Suppressor macrophage treated with lipopolysaccharide for 4 hours (primary cell): ENCODE measurements around the gene IGSF11.
"Not testable (repeated sequence)": the region's sequence is repeated elsewhere in the genome, so short reads cannot be mapped to it uniquely, and the experiment has no call there.

Experiments
- DNase-seq: peaks from one replicate; pipeline ENCODE4 v3.0.0-alpha.2; 2020

IGSF11 gene

DNA sequence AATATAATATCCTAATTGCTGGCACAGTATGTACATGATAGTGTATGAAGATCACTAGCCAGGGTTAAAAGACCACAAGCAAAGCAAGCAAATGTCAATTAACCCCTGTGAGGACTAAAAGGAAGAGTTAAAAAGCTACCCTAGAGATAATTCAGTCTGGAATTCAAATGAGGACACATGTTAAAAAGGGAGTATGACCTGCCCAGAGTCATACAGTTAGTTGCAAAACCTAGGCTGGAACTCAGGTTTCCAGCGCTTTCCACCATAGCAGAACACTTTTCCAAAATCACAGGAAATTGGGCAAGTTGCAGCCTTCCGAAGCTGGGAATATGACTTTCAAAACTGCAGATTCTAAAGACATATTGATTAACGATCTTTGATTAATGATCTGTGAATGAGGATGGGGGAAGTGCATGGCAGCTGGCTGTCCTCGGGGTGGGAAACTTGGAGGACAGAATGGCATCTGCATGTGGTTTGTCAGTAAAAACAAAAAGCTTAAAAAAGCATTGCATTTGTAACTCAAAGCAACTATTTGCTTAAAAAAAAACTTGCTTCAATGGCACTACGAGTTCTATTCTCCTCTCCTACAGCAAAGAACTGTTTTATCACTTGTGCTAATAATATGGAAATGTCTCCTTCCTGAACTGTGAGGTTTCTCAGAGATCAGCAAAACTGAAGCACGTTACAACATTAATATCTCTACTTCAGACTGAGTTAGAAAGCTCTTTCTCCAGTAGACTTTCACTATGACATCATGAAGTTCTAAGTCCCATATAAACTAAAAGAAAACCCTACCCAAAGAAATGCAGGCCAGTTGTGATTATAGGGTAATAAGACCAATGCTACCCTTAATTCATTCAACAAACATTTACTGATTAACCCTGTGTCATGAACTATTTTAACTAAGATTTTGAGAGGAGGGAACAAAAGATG, 46.2 kb downstream of the IGSF11 start:
- DNase-seq = no peak

DNA sequence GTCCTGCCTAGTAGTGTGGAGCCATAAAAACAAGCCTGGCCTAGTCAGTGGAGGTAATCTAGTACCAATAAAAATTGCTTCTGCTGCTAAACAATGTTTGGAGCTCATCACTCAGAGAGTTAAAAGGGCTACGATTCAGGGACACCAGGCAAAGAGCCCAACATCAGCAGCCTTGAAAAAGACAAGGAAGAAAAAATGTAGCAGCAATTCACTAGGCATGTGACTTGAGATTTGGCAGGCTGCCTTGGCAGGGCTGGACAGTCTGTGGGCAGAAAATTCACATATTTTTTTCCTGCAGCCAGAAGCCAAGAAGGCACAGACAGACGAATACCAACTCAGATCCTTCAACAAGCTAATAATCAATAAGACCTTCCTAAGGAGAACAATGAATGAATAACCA, 47.2 kb downstream of the IGSF11 start:
- no peak for DNase-seq

DNA sequence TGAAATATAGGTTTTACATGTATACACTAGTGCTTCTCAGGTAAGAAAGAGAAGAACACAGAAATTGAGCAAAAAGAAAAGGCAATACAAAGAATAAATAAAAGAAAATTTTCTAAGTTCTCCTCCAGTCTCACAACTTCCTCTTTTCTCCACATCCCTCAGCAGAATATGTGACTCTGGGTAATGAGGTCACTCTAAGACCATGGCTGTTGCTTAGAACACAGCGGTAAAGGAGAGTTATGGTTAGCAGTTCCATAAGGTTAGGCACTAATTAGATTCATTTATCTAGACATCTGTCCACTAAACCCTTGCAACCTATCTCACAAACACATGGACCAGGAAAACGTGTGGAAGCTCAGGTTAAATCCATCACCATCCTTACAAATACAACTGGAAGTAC, 47.9 kb downstream of the IGSF11 start:
- no peak for DNase-seq

DNA sequence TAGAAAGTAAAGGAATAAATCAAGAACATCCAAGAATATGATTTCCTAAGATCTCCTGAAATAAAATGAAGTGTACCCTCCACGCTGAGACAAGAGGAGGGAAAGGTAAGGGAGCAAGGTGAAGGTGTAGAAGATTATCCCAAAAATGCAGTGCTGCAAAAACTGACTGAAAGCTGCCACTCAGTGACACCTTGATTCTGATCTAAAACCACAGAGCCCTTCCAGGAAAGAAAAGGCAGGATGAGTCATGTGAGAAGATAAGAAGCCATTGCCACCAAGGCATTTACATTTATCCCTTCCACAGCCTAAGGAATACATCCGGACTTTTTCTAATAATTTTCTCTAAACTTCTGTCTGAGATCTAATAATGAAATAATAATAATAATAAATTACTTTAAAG, 49.9 kb downstream of the IGSF11 start:
- no peak for DNase-seq

DNA sequence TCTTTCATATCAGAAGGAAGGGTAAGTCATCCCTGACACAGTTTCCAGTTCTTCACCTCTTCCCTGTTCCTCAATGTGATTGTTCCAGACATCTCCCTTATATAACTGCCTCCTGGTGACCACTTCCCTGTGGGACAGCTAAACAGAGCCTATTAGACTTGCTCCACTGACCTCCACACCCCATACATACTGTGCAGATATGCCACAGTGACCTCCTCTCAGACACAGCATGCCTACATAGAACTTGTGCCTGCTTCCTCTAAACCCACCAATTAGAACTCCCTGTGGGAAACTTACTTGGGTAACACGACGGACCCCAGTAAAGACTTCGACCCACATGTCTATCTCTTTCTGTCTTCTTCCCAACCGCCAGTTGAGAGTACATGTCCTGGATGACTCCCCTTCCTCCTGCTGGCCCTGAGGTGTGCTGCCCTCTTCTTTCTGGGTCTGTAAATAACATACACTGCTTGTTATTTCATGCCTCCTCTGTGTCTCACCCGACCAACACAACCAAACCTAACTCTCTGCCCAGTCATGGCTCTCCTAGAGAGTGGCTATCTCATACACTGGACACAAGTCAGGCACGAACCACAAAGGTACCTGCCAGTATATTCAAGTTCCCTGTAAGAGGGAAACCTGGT, 53.0 kb downstream of the IGSF11 start:
- DNase-seq = no peak

DNA sequence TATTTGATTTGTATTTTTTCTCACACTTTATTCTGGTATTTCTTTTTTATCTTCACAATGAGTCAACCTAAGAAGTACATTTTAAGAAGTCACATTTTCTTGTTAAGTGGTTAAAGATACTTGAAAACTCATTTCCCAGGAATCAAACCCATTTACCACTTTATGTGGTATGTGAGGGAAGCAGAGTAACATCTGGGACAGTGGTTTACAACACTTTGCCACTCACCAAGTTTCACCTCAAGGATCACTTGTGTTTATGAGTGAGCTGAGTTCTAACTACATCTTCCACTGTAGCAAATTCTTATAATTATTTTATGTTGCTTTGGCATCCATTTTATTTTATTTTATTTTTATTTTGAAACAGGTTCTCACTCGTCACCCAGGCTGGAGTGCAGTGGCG, 53.8 kb downstream of the IGSF11 start:
- DNase-seq = no peak

DNA sequence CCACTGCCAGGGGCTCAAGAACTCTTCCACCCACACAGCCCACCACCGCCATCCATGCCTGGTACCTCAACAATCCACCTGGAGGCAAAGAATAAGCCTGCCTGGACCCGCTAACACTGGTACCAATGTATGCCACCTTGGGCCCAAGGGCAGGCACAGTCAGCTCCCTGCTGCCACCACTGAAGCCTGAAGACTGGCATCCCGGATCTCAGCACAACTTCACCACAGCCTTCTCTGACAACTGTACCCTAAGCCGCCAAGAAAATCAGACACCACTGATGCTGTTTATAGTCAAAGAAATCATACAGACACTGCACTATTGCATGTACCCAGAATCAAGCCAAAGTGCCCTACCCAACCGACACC, 56.3 kb downstream of the IGSF11 start:
- no peak for DNase-seq

DNA sequence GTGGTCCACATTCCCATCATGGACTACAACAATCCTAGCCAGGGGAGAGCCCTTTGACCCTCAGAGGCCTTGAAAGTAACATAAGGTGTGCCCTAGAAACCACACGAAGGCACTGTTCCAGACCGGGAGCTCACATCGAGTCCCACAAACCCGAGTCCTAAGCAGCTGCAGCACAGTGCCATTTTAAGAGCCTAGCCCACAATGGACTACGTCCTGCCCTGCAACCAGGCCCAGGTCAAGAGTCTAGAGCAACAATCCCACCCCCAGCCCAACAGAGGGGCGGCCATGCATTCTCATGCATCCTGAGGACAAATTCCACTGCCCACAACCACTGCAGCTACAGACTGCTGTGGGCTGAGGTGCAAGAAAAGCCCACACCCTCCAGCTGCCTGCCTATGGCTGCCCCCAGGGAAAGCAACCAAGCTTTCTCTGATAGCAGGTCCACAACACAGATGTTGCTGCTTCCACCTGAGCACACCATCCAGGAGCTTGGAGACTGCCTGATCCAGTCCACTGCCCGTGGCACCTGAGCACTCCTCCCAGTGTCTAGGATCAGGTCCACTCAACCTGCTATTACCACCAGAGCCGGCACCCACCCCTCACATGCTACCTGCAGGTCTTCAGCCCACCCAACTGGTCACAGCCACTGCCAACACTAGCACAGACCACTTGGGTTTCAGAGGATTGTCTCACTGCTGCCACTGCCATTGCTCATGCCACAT, 56.8 kb downstream of the IGSF11 start:
- DNase-seq = no peak

DNA sequence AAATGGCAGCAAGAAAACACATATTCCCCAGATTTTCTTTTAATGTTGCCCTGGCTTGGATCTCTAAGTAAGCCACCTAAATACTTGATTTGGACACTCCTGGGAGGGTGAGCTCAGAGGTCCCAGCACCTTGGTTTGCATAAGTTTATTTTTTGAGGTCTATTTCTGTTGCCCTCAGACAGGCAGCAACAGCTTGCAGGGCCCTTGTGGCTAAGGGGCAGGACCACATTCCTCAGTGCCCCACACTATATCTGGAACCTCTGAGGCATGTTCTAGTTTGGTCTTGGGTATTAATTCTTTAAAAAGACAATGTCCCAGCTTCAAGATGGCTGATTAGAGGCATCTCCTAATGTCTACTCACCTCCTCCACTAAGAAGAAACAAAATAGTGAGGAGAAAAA, 57.5 kb downstream of the IGSF11 start:
- no peak for DNase-seq

DNA sequence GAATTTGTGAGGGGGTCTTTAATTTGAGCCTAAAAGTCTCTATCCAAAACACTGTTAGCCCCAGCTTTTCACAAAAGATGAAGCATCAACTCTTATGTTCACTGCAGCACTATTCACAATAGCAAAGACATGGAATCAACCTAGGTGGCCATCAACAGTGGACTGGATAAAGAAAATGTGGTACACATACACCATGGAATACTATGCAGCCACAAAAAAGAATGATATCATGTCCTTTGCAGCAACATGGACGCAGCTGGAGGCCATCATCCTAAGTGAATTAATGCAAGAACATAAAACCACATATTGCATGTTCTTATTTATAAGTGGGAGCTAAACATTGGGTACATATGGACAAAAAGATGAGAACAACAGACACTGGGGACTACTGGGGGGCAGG, 59.2 kb downstream of the IGSF11 start:
- DNase-seq = not testable (repeated sequence)

DNA sequence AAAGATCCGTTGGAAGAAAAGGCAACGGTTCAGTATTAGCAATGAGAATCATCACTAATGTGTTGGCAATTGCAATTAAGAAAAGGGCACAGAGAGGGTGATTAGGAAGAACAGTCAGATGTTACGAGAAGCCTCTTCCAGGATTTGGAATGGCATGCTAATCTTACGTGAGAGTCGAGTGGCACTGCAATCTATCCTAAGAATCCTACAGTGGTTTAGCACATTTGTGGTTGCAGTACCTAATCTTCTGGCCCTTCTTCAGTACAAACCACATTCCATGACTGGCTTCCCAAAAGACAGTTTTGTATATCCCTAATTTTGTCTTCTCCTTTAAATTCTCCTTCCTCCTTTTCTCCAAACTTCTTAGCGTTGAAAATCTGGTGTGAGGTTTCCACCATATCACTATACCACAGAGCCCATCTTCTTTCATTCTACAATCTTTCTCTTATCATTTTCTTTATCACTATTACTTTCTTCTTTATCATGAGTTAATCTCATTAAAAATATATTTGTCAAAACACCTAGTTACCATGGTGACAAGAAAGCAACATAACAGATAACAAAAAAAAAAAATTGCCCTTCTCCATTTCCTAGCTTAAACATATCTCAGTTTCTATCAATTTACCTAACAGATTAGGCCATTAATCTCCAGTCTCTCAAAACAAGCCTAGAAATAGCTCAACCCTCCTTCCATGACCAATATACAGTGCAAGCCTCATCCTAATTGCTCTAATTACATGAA, 60.1 kb downstream of the IGSF11 start:
- no peak for DNase-seq

DNA sequence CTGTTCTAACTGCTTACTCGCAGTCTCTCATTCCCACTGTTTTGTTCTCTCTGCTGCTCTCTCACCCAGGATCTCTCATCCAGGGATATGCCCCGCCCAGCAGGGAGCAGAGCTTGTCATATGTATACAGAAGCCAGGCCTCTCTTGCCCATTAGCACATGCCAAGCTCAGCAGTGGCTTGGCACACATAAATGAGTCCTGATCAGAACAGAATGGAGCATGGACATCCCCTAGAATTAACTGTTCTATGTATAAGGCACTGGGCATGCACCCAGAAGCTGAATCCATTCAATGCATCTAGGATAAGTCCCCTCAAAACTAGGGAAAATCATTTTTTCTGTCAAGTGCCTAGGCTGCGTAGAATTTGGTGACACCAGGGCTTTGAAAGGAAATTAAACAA, 61.6 kb downstream of the IGSF11 start:
- no peak for DNase-seq

DNA sequence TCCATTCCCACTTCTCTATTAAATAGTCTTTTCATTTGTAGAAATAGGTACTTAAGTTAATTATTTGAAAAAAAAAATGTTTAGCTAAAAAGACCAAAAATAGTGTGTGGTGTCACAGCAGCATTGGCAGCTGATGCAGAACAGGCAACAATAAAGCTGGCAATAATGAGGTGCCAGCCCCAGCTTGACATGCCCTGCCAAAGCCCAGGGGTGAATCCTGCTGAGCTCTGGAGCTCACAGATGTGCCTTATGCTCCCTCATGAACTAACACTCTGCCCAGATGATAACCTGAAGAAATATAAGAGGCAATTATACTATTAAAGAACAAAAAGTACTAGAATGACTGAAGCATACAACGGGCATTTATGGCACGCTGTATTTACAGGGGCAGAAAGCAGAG, 63.8 kb downstream of the IGSF11 start:
- no peak for DNase-seq

DNA sequence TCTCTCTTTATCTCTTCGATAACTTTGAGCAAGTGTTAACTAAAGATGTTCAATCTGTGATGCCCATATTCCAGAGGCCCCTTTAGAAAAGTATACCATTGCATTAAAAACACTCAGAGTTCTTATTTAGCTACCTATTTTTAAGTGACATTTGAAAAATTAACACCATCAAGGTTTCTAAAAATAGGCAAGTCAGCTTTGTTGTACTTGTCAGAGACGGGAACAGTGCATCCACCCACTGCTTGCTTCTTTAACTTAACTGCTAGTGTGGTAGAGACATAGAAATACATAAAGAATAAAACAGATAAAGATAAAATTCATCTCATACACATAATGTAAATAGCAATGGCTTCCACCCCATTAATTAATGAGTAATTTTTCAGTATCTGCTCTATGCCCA, 66.0 kb downstream of the IGSF11 start:
- no peak for DNase-seq

DNA sequence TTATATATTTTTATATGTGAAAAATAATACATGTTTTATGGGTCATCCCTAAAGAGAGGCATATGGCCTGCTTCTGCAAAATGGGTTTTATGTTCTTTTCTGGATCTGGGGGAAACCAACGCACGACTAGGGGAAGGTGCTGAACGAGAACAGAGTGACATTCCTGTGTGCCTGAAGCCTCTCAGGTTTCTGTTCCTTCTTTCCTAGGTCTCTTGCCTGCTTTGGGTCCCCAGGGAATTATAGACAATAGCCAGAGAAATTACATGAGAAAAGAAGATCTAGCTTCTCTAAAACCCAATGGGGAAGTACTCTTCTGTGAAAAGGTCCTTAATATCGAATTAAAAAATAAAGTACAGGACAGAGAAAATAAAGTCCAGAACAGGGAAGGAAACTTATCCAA, 66.5 kb downstream of the IGSF11 start:
- DNase-seq = no peak

DNA sequence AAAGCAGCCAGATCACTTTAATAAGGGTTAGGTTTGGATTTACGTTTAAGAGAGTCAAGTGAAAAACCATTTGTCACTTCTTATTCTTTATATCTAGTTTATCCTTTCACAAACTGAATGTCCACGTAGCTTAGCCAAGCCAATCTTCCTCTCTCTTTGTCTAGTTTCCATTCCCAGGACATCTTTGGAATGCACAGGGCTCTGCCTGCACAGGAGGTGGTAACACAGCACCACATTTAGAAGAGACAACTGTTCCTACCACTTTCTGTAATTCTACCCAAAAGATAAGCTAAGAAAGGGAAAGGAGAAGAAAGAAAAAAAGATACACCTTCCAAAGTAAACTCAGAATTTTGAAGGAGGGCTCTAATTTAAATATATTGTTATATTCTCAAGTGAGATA, 67.9 kb downstream of the IGSF11 start:
- no peak for DNase-seq

DNA sequence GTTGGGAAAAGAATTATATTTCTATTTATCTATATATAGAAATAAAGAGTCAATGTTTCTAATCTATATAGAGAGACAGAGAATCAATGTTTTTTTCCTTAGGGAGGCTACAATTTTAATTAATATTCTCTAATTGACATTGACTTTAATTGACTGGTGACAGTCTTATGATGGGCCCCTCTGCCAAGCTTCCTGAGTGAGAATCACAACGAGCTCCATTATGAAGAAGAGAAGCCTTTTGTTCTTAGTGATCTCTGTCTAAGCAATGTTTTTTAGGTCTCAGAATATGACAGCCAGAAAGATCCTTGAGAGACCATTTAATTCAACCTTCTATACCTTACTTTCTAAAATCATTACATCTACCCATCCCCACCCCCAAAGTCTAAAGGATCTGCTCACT, 70.9 kb downstream of the IGSF11 start:
- DNase-seq = no peak

DNA sequence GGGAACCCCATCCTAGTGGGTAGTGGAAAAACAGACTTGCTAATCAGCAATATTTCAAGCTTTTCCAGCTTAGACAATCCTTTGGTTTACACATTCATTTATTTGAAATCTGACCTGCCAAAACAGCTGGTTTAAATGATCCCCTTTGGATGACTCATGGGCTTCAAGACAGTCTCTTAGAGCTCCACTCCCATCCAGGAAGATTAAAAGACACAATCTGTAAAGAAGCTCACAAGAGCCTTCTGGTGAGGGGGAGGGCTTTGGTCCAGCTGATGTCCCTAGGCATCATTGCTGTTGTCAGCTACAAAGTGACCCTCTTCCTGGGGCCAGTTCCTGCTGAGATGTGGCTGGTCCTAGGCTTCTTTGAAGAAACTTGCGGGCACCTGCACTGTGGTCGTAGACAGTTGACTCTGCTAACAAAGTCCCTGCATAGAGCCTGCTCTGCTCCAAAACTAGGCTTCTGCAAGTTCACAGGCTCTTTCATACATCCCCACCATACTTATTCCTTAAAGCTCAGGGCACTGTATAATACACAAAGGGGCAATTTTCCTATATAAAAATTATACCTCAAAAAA, 73.7 kb downstream of the IGSF11 start:
- no peak for DNase-seq

DNA sequence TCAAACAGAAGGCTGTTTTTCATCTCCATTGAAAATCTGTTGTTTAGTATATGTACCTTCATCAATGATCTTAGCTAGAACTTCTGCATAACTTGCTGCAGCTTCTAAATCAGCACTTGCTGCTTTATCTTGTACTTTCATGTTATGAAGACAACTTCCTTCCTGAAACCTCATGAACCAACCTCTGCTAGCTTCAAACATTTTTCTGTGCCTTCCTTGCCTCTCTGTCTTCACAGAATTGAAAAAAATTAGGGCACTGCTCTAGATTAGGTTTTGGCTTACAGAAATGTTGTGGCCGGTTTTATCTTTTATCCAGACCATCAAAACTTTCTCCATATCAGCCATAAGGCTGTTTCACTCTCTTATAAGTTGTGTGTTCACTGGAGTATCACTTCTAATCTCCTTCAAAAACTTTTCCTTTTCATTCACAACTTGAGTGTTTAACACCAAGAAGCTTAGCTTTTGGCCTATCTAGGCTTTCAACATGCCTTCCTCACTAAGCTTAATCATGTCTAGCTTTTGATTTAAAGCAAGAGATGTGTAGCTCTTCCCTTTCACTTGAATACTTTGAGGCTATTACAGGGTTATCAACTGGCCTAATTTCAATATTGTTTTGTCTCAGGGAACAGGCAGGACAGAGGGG, 78.6 kb downstream of the IGSF11 start:
- no peak for DNase-seq

DNA sequence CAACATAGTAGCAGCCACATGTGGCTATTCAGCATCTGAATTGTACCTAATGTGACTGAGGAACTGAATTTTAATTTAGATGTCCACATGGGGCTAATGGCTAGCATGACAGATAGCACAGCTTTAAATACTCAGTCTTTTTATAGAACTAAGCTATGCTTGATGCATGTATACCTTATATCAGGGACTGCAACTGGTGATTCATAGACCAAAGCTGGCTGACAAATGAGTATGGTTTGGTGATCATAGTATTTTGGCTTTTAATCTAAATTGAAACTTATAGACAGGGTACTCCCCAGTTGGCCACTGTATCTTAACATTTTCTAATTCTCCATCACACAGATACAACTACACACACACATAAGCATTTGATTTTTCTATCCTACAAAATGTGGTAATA, 83.6 kb downstream of the IGSF11 start:
- DNase-seq = no peak

DNA sequence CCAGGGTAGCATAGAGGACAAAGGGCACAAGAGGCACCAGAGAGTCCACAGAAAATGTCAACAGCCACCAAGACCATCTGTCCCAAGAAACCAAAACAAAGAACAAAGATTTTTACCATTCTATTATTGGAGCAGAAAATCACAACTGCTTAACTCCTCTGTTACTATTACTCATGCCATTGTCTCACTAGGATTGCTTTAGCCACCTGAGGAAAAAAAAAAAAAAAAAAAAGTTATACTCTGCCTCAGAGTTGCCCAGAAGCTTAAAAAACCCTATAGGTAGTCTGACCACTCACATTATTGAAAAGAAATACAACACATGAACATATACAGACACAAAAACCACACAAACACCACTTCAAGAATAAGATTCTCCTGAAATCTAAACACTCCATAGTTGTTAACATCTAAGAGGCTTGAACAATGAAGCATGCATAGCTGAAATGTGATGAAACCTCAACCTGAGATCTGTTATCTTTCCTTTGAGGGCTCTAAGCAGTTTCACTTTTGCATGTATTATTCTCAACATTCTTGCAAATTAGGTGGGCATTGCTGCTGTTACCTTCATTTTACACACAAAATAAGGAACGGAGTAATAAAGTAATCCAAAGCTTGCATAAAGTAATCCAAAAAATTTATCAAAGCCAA, 85.4 kb downstream of the IGSF11 start:
- no peak for DNase-seq

DNA sequence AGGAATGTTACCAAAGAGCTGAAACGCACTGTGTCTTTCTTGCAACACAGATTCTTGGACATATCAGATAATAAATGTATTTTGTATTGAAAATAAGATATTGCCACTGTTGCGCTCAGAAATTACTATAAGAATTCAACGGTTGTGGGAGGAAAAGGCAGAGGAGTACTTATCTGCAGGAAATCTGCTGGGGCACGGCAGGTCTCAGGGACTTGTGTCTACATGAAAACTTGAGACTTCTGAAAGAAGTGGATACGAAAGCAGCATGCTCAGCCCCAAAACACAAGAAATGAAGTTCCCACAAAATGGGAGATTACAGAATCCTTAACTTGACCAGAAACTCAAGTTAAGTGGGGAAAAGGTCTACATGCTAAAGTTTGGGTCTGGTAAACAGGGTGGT, 86.5 kb downstream of the IGSF11 start:
- no peak for DNase-seq
